CD4-positive, alpha-beta T cell treated with Interleukin-6 for 4 hours (primary cell): ENCODE measurements around the gene RNF151.
"Not testable (repeated sequence)": the region's sequence is repeated elsewhere in the genome, so short reads cannot be mapped to it uniquely, and the experiment has no call there.

ENCODE experiments used
- DNase-seq: peaks from one replicate; pipeline ENCODE4 v3.0.0-alpha.2; 2020; ENCODE audit warnings: mixed read lengths

RNF151 gene

GRCh38 chr16:2009791-2010510, 43.3 kb downstream of the RNF151 start, which contains the start of gene ZNF598:
TSS of gene ZNF598 (minus strand) at chr16:2009821.
- peak; percentile 84 for DNase-seq

GRCh38 chr16:2011726-2012125, 45.1 kb downstream of the RNF151 start:
- not testable (repeated sequence) for DNase-seq

- DNase-seq, result no peak
Measured at GRCh38 chr16:2013527-2013926, 46.9 kb downstream of the RNF151 start.

GRCh38 chr16:2015117-2015946, 48.7 kb downstream of the RNF151 start:
- DNase-seq, result no peak

GRCh38 chr16:2015947-2016208, 49.2 kb downstream of the RNF151 start:
- no peak for DNase-seq

- DNase-seq, result peak; percentile 40
Measured at GRCh38 chr16:2016407-2016922, 49.8 kb downstream of the RNF151 start.
